ENCODE measurements around the gene SASH3. TPM values are rescaled to one million over a fixed set of nuclear protein-coding genes. Genes with fewer than 3 reads are reported as not detected.
A peak's percentile ranks its signal among the peaks of the same experiment; 100 is the strongest.
"Not testable (repeated sequence)": the region's sequence is repeated elsewhere in the genome, so short reads cannot be mapped to it uniquely, and the experiment has no call there.

Gene SASH3
- total RNA-seq (2.6 TPM), polyA plus RNA-seq (6.4 TPM)

DNA sequence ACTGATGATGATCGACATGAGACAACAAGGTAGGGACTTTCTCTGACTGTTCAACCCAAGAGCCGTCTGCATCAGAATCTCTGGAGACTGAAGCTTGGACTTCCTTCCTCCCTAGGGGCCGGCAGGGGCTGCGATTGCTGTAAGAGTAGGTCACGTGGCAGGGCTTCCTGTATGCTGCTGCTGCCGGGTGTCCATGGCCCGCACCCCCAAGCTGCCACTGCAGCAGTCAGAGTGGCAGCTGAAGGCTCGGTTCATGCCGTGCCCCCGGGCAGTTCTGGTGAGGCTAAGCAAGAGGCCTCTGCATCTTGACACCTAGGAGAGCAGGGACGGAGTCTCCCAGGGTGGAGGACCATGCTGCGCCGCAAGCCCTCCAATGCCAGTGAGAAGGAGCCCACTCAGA lies at the start of gene SASH3:
TSS of gene SASH3 (plus strand) at position 203 of the 400 bp plus-strand sequence. CDS start at position 352, 149 bp downstream.
- no peak for DNase-seq (ENCODE audit: extremely low spot score)
- no peaks in the 10 kb centered on the region for H3K36me3 ChIP-seq (ENCODE audit: insufficient read depth)
- WGBS: 82% methylated on average over 13 of the region's 13 CpGs
- no peaks in the 10 kb centered on the region for H3K4me1 ChIP-seq (ENCODE audit: insufficient read depth)
- no peak within 1 kb of the TSS for H3K27ac ChIP-seq (ENCODE audit: low read depth)
- peak within 1 kb of the TSS; percentile 16 for H3K4me3 ChIP-seq (ENCODE audit: low read depth, low read length)

DNA sequence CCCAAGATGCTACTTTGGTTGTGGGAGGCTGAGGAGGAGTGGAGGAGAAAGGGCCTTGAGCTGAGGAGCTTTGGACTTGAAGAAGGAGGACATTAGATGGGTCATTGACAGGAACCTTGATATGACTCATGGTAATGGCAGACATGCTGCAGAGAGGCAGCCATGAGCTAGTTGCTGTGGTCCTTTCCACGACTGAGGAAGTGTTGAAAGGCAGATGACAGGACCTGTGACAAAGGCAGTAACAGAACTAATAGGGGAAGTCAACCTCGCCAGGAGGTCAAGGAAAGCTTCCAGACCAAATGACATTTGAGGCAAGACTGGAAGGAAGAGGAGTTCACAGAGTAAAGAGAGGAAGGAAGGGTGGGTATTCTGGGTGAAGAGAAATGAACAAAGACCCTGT lies 48.5 kb upstream of the SASH3 start:
- H3K36me3 ChIP-seq (ENCODE audit: insufficient read depth): no peaks in the 10 kb centered on the region
- no peak overlapping the region for H3K27ac ChIP-seq (ENCODE audit: low read depth)
- WGBS: 72% methylated on average over 2 of the region's 2 CpGs
- no peaks in the 10 kb centered on the region for H3K4me1 ChIP-seq (ENCODE audit: insufficient read depth)
- no peak overlapping the region for H3K4me3 ChIP-seq (ENCODE audit: low read depth, low read length)
- no peak for DNase-seq (ENCODE audit: extremely low spot score)

DNA sequence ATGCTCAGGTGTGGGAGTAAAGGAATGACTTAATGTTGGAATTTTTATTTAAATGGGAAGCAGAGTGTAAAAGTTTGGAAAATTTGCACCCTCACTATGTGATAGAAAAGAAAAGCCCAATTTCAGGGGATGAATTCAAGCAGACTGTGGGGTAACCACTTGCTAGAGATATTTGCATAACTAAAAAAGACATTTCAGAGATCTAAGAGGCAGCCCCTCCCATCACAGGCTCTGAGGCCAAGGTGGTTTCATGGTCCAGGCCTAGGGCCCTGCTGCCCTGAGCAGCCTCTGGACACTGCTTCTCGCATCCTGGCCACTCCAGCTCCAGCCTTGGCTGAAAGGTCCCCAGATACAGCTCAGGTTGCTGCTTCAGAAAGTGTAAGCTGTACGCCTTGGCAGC lies 46.9 kb upstream of the SASH3 start:
- WGBS: 100% methylated on average over 2 of the region's 2 CpGs

DNA sequence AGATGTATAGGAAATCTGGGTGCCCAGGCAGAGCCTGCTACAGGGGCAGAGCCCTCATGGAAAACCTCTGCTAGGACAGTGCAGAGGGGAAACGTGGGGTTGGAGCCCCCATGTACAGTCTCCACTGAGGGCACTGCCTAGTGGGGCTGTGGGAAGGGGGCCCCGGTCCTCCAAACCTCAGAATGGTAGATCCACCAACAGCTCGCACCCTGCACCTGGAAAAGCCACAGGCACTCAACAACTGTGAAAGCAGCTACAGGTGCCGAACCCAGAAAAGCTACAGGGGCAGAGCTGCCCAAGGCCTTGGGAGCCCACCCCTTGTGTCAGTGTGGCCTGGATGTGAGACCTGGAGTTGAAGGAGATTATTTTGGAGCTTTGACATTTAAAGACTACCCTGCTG lies 46.4 kb upstream of the SASH3 start:
- H3K27ac ChIP-seq (ENCODE audit: low read depth): no peak overlapping the region
- H3K36me3 ChIP-seq (ENCODE audit: insufficient read depth): no peaks in the 10 kb centered on the region
- no peak overlapping the region for H3K4me3 ChIP-seq (ENCODE audit: low read depth, low read length)
- H3K4me1 ChIP-seq (ENCODE audit: insufficient read depth): no peaks in the 10 kb centered on the region
- DNase-seq (ENCODE audit: extremely low spot score): no peak
- WGBS: 96% methylated on average over 4 of the region's 4 CpGs

More for the DNA sequence above, 46.9 kb upstream of the SASH3 start:
- Histone ChIP-seq H3K4me3 (ENCODE audit: low read depth, low read length) (no peak overlapping the region), H3K36me3 (ENCODE audit: insufficient read depth) (no peaks in the 10 kb centered on the region), H3K4me1 (ENCODE audit: insufficient read depth) (no peaks in the 10 kb centered on the region), H3K27ac (ENCODE audit: low read depth) (no peak overlapping the region)
- no peak for DNase-seq (ENCODE audit: extremely low spot score)

DNA sequence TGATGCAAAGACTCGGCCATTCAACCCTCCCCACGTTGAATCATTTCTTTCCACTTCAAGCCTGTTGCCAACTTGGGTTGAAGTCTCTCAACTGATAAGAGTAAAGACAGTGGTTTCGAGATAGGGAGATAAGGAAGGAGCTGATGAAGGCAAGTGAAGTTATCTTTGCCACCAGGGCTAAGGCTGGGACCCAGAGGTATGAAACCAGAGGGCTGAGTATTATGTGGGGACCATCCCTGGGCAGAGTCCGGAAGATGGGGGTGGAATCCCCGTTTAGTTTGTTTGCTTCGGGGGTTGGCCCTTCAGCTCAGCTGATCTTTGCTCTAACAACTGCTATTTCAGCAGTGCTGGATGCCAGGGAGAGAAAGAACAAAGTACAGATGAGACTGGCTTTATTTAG lies 43.3 kb upstream of the SASH3 start:
- WGBS: 65% methylated on average over 6 of the region's 6 CpGs
- H3K27ac ChIP-seq (ENCODE audit: low read depth): no peak overlapping the region
- no peak overlapping the region for H3K4me3 ChIP-seq (ENCODE audit: low read depth, low read length)
- H3K36me3 ChIP-seq (ENCODE audit: insufficient read depth): no peaks in the 10 kb centered on the region
- H3K4me1 ChIP-seq (ENCODE audit: insufficient read depth): peaks cover 2% of the 10 kb centered on the region
- no peak for DNase-seq (ENCODE audit: extremely low spot score)

DNA sequence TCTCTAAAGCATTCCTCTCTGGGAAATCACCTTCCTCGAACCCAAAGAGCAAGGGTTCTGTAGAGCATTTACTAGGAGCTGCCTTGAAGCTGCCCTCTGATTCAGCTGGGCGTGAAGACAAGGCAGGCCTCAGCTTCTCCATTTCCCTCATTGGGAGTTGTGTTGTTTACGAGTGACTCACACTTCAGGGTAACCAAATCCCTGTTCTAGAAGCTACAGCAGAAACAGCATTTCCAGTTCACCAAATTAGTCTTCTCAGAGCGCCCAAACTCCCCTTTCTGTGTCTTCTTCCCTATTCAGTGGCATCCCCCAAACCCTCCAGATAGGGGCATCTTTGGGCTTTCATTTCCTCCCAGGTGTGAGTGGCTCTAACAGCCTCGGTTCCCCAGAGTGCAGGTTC lies 41.8 kb upstream of the SASH3 start:
- Histone ChIP-seq H3K4me1 (ENCODE audit: insufficient read depth) (peaks cover 2% of the 10 kb centered on the region), H3K36me3 (ENCODE audit: insufficient read depth) (no peaks in the 10 kb centered on the region), H3K4me3 (ENCODE audit: low read depth, low read length) (no peak overlapping the region), H3K27ac (ENCODE audit: low read depth) (no peak overlapping the region)
- no peak for DNase-seq (ENCODE audit: extremely low spot score)
- 76% methylated on average over 5 of the region's 5 CpGs for WGBS

DNA sequence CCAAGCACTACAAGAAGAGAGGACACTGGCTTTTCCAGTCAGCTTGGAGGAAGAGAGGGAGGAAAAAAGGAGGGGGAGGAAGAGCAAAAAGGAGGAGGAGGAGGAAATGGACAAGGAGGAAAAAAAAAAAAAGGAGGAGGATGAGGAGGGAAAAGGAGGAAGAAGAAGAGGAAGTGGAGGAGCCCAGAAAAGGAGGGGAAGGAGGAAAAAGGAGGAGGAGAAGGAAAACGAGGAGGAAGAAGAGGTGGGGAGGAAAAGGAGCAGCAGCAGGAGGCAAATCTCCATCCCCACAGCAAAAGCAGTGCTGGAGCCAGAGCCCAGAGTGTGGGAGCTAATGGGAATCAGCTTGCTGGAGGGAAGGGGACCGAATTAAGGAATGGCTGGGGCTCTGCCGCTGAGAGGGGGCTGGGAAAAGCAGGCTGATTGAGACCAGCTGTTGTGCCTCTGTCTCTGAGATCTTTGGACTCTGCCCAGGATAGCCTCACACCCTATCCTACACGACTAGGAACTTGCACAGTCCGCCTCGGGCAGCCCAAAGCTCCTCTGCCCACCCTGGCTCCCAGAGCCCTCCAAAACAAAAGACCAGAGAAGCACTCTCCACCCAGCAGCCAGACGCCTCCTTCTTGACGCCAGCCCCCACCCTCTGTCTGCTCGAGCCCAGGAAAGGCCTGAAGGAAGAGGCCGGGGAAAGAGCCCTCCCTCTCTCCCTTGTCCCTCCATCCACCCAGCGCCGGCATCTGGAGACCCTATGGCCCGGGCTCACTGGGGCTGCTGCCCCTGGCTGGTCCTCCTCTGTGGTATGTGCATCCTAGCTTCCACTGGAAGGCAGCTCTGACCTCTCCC lies 41.1 kb upstream of the SASH3 start, which contains the start of gene XPNPEP2:
TSS of gene XPNPEP2 (plus strand) at position 514 of the 843 bp plus-strand sequence. CDS start at position 749, 235 bp downstream.
- Histone ChIP-seq H3K27ac (ENCODE audit: low read depth) (no peak within 1 kb of the TSS), H3K4me1 (ENCODE audit: insufficient read depth) (peaks cover 2% of the 10 kb centered on the region), H3K4me3 (ENCODE audit: low read depth, low read length) (no peak within 1 kb of the TSS), H3K36me3 (ENCODE audit: insufficient read depth) (no peaks in the 10 kb centered on the region)
- peak; percentile 43 for DNase-seq (ENCODE audit: extremely low spot score)
- WGBS: 27% methylated on average over 13 of the region's 13 CpGs

DNA sequence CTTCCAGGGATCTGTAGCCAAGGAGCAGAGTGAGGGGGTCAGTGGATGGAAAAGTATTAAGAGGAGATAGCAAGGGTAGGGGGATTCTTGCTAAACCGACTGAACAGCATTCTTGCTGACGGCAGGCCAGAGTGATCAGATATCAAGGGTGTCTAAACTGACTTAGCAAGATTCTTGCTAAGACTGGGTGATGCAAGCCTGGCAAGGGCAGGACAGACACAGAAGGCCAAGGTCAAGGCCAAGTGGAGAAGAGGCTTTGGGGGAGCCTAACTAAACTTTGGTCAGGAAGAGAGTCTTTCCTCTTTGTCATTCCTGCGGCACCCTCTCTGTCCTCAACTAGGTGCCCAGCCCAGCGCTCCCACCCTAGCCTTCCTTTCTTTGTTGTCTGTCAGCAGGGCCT lies 40.2 kb upstream of the SASH3 start:
- DNase-seq (ENCODE audit: extremely low spot score): no peak
- WGBS: 81% methylated on average over 4 of the region's 4 CpGs
- no peaks in the 10 kb centered on the region for H3K36me3 ChIP-seq (ENCODE audit: insufficient read depth)
- H3K4me3 ChIP-seq (ENCODE audit: low read depth, low read length): no peak overlapping the region
- H3K27ac ChIP-seq (ENCODE audit: low read depth): no peak overlapping the region
- H3K4me1 ChIP-seq (ENCODE audit: insufficient read depth): peaks cover 2% of the 10 kb centered on the region

DNA sequence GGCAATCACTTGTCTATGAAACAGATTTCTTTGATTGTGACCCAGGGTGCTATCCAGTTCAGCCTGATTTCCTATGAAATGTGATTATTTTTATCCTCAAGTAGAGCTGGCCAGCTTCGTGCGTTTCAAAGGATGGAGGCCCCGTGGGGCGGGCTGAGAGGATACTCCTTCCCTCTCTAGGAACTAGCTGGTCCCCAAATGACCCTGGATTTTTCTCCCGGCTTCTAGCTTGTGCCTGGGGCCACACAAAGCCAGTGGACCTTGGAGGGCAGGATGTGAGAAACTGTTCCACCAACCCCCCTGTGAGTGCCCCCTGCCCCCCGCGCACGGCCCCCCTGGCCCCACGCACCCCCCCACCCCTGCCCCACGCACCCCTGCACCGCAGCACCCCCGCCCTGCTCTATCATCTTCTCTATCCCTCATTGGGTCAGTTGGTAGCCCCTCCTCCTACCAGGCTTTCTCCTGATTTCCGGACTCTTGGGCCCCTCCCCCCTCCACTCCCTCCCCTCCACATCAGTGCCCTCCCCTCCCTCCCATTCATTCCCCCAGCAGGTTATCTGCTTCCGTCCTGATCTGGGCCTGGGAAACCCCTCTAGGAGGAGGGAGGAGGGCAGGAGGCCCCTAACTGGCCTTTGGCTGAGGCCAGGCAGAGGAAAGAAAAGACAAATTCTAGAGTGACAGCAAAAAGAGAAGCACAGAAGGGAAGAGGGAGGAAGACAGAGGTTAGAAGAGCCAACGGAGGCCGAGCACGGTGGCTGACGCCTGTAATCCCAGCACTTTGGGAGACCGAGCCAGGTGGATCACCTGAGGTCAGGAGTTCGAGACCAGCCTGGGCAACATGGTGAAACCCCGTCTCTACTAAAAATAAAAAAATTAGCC lies 37.6 kb upstream of the SASH3 start:
- no peak overlapping the region for H3K4me3 ChIP-seq (ENCODE audit: low read depth, low read length)
- WGBS: 48% methylated on average over 21 of the region's 21 CpGs
- H3K36me3 ChIP-seq (ENCODE audit: insufficient read depth): no peaks in the 10 kb centered on the region
- H3K27ac ChIP-seq (ENCODE audit: low read depth): no peak overlapping the region
- DNase-seq (ENCODE audit: extremely low spot score): no peak
- H3K4me1 ChIP-seq (ENCODE audit: insufficient read depth): peaks cover 2% of the 10 kb centered on the region

DNA sequence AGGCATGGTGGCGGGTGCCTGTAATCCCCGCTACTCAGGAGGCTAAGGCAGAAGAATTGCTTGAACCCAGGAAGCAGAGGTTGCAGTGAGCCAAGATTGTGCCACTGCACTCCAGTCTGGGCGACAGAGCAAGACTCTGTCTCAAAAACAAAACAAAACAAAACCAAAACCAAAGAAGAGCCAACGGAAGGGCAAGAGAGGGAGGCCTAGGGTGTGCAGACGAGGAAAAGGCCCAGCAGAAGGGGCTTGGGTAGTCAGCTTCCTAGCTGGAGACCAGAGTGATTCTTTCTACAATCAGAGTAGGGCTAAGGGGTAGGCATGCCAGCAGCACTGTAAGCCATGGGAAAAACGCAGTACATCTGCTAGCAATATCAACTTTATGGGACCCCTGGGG lies 37.0 kb upstream of the SASH3 start:
- H3K4me1 ChIP-seq (ENCODE audit: insufficient read depth); H3K27ac ChIP-seq (ENCODE audit: low read depth); DNase-seq (ENCODE audit: extremely low spot score); H3K36me3 ChIP-seq (ENCODE audit: insufficient read depth); H3K4me3 ChIP-seq (ENCODE audit: low read depth, low read length): not testable (repeated sequence)
- WGBS: 83% methylated on average over 6 of the region's 6 CpGs

DNA sequence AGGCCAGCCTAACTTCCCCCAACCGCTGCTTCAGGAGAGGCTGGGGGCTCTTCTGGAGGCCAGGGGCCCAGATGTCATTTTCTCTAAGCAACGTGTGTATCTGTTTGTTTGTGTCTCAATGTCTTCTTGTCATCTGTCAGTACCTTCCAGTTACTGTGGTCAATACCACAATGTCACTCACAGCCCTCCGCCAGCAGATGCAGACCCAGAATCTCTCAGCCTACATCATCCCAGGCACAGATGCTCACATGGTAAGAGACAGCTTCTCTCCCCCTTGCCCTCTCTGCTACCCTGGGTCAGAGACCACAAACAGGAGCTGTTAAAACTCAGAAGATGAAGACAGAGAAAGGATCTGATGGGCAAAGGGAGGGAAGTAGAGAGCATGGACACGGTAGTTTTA lies 35.9 kb upstream of the SASH3 start:
- Histone ChIP-seq H3K27ac (ENCODE audit: low read depth) (no peak overlapping the region), H3K4me3 (ENCODE audit: low read depth, low read length) (no peak overlapping the region), H3K4me1 (ENCODE audit: insufficient read depth) (peaks cover 2% of the 10 kb centered on the region), H3K36me3 (ENCODE audit: insufficient read depth) (no peaks in the 10 kb centered on the region)
- DNase-seq (ENCODE audit: extremely low spot score): no peak
- 74% methylated on average over 4 of the region's 4 CpGs for WGBS

DNA sequence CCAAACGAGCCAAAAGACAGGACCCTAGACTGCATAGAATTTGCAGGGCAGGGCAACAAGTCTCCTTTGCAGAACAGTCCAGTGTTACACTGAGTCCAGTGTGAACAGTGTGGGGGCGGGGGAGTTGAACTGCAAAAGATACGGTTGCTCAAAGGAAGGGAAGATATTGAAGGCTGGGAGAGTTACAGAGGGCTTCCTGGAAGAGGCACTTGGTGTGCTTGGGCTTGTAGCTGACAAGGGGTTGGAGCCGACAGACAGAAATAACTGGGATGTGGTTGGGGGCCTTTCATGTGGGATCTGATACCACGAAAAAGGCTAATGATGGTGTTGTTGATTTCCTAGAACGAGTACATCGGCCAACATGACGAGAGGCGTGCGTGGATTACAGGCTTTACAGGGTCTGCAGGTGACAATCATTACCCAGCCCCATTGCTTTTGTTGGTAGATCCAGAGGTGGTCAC lies 34.9 kb upstream of the SASH3 start:
- DNase-seq (ENCODE audit: extremely low spot score): no peak
- WGBS: 89% methylated on average over 10 of the region's 10 CpGs
- no peaks in the 10 kb centered on the region for H3K36me3 ChIP-seq (ENCODE audit: insufficient read depth)
- H3K4me3 ChIP-seq (ENCODE audit: low read depth, low read length): no peak overlapping the region
- no peak overlapping the region for H3K27ac ChIP-seq (ENCODE audit: low read depth)
- H3K4me1 ChIP-seq (ENCODE audit: insufficient read depth): no peaks in the 10 kb centered on the region

DNA sequence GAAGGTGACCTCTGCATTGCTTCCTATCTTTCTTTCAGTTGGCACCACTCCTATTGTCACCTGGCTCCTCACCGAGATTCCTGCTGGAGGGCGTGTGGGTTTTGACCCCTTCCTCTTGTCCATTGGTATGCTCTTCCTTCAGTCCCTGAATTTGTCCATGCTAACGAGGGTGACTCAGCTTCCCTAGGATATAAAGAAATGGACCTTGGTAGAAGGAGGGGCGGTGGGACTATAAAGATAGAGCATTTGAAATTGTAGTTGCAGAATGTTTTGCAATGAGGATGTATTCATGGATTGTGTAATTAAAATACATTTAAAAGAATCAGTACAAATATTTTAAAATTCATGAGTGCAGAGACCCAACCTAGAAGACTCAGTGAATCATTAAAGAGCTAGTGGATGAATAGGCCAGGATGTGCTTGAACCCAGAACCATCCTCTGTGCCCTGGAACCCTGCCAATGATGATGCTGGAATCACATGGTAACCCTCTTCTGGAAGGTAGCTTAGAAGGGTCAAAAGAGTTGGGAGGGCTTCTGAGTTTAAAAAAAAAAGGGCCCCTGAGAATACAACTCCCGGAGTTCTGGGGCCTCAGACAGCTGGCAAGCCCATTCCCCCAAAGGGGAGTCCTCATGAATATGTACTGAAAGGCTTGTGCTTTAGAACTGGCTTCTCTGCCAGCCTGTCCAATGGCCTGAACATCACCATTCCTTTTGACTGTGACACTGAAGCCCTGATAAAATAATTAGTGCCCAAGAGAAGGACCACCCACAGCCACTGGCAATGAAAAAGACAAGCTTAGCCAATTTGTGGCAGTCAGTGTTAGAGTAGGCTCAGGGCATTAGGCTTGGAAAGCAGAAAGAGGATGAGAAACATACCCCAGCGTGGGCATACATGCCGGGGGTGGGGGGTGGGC lies 32.9 kb upstream of the SASH3 start:
- no peaks in the 10 kb centered on the region for H3K36me3 ChIP-seq (ENCODE audit: insufficient read depth)
- 93% methylated on average over 7 of the region's 7 CpGs for whole genome bisulfite sequencing
- H3K27ac ChIP-seq (ENCODE audit: low read depth): no peak overlapping the region
- DNase-seq (ENCODE audit: extremely low spot score): no peak
- H3K4me1 ChIP-seq (ENCODE audit: insufficient read depth): no peaks in the 10 kb centered on the region
- H3K4me3 ChIP-seq (ENCODE audit: low read depth, low read length): no peak overlapping the region

Measured in urinary bladder (tissue), 4 donors.